Measurements from ENCODE around the gene NFYC.

The NFYC gene

DNA sequence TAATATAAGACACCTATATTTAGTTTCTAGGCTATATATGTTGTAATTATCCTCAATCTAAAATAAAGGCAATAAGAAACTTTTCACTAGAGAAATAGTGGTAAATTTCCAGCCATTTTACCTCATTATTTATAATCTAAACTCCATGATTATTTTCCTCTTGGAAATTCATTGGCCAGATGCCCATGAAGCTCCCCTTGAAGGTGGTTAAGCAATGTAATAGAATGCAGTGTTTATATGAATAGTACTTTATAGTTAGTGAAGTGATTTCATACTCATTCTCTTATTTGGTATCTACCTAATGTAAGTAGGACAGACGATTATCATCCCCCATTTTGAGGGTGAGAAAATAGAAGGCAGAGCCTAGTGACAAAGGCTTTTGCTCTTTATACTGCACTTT is 26.5 kb downstream of the NFYC start:
- no peak for TF ChIP-seq CTCF (IDR thresholded peaks at IDR 0.05)

GRCh38 chr1:40720493-40720892 is 29.0 kb downstream of the NFYC start:
- TF ChIP-seq CTCF (IDR thresholded peaks at IDR 0.05), result no peak

GRCh38 chr1:40722622-40723021 is 31.1 kb downstream of the NFYC start:
- no peak; the same call in 1 of the 2 replicates for TF ChIP-seq CTCF (IDR thresholded peaks at IDR 0.05)

- no peak for TF ChIP-seq CTCF (IDR thresholded peaks at IDR 0.05)
These were observed 31.9 kb downstream of the NFYC start for GRCh38 chr1:40723196-40723955.

GRCh38 chr1:40732756-40733301 is 41.3 kb downstream of the NFYC start:
- no peak for TF ChIP-seq CTCF (IDR thresholded peaks at IDR 0.05)

DNA sequence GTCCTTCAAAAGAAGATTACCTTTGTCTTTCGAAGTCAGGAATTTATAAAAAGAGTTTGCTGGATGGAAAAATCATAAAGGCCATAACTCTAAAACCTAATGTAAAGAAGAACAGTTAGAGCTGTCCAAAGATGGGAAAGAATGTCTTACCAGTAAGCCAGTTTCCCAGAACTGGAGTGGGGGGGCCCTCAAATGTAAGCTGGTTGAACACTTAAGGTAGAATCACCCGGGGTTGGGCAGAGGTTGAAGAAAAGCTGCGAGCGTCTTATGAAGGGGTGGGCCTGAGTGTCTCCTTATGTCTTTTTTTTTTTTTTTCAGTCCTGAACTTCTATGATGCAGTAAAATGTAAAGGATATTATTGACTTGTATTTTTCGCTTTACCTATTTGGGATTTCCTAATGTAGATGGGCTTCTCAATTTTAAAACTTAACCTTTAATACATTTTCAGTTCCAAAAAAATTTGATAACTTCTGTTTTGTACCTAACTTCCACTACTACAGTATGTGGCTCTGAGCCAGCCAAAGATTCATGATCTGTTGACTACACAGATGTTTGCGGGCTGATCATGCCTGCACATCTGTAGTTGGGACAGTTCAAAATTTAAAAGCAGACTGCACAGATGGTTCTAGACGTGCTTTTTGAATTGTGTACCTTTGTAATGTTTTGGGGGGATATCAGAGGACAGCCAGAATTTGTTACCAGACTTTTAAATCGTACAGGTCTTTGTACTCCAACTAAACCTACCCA is 43.6 kb downstream of the NFYC start:
- TF ChIP-seq CTCF (IDR thresholded peaks at IDR 0.05), result no peak

DNA sequence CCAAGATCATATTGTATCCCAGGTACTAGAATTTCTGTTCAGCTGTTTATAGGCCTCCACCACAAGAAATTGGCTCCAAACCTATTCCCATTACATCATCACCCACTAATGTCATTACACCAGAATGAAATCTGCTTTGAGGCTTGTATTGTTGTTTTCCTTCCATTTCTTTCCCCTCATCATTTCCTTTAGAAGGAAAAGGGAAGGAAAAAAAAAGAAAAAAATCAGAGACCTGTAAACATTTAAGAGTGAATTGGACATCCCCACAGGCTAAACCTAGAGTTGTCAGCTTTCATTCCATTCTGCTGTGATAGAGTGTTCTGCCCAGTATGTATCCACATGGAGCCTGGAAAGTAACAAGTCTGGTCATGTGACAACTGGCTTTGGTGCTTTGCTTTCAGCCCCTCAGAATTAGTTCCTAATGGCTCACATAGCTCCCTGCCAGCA is 44.6 kb downstream of the NFYC start:
- no peak for TF ChIP-seq CTCF (IDR thresholded peaks at IDR 0.05)

All from LNCAP (cell line).